Type B pancreatic cell (in vitro differentiated cells): ENCODE measurements around the gene KRT7. TPM values are rescaled to one million over a fixed set of nuclear protein-coding genes. Genes with fewer than 3 reads are reported as not detected.
A peak's percentile ranks its signal among the peaks of the same experiment; 100 is the strongest.
"Not testable (repeated sequence)": the region's sequence is repeated elsewhere in the genome, so short reads cannot be mapped to it uniquely, and the experiment has no call there.

ENCODE experiments used
- DNase-seq: peaks from one replicate; pipeline ENCODE4 v3.0.0; 2021; ENCODE audit warnings: mixed read lengths; ENCODE audit not compliant: unreplicated experiment; ENCODE audit errors: extremely low spot score
- H3K27ac Mint-ChIP-seq: 2 replicates; pipeline ENCODE4 v1.8.0; 2021; ENCODE audit warnings: mild to moderate bottlenecking, mixed read lengths
- H3K27me3 Mint-ChIP-seq: 2 replicates; pipeline ENCODE4 v1.8.0; 2021; ENCODE audit warnings: mixed read lengths
- H3K36me3 Mint-ChIP-seq: 2 replicates; pipeline ENCODE4 v1.8.0; 2021; ENCODE audit warnings: mixed read lengths
- H3K4me1 Mint-ChIP-seq: one replicate; pipeline ENCODE4 v1.8.0; 2021; ENCODE audit warnings: mixed read lengths; ENCODE audit not compliant: unreplicated experiment
- H3K4me3 Mint-ChIP-seq: 2 replicates; pipeline ENCODE4 v1.8.0; 2021; ENCODE audit warnings: mild to moderate bottlenecking, mixed read lengths
- H3K9me3 Mint-ChIP-seq: 2 replicates; pipeline ENCODE4 v1.8.0; 2021; ENCODE audit warnings: mixed read lengths
- total RNA-seq: library from RNA; stranded (reverse); gene quantifications from 2 replicates; pipeline ENCODE4 v1.2.1, GENCODE V29; 2021; ENCODE audit warnings: low replicate concordance
- TF ChIP-seq, protein P1 (sequence below): fragments of 200-600 bp; sonication (generic); conservative IDR thresholded peaks from 2 replicates; pipeline ENCODE4 v1.5.0; 2021; ENCODE audit warnings: antibody characterized with exemption, mild to moderate bottlenecking

The KRT7 gene
- total RNA-seq, 1 donor from 2014 or later, result 125 TPM

DNA sequence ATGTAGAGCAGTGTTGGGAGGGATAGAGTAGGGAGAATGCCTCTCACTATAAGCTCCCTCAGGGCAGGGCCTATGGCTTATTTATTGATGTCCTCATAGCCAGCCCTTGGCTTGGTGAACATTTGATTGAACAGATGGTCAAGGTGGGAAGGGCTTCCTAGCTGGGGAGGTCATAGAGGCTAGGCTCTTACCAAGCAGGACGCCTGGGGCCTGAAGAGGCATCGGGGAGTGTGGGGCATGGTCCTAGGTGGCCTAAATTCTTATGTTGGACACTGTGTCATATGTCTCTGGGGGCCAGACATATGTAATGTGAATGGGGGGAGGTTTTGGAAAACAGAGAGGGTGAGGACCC, 23.5 kb downstream of the KRT7 start:
- Mint-ChIP-seq H3K27ac (no peak overlapping the region), H3K9me3 (peaks cover 7% of the 10 kb centered on the region), H3K27me3 (peaks cover 84% of the 10 kb centered on the region), H3K4me3 (no peak overlapping the region), H3K36me3 (no peaks in the 10 kb centered on the region), H3K4me1 (peaks cover 20% of the 10 kb centered on the region)
- TF ChIP-seq, protein P1, sequence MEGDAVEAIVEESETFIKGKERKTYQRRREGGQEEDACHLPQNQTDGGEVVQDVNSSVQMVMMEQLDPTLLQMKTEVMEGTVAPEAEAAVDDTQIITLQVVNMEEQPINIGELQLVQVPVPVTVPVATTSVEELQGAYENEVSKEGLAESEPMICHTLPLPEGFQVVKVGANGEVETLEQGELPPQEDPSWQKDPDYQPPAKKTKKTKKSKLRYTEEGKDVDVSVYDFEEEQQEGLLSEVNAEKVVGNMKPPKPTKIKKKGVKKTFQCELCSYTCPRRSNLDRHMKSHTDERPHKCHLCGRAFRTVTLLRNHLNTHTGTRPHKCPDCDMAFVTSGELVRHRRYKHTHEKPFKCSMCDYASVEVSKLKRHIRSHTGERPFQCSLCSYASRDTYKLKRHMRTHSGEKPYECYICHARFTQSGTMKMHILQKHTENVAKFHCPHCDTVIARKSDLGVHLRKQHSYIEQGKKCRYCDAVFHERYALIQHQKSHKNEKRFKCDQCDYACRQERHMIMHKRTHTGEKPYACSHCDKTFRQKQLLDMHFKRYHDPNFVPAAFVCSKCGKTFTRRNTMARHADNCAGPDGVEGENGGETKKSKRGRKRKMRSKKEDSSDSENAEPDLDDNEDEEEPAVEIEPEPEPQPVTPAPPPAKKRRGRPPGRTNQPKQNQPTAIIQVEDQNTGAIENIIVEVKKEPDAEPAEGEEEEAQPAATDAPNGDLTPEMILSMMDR, result no peak
- no peak for DNase-seq

DNA sequence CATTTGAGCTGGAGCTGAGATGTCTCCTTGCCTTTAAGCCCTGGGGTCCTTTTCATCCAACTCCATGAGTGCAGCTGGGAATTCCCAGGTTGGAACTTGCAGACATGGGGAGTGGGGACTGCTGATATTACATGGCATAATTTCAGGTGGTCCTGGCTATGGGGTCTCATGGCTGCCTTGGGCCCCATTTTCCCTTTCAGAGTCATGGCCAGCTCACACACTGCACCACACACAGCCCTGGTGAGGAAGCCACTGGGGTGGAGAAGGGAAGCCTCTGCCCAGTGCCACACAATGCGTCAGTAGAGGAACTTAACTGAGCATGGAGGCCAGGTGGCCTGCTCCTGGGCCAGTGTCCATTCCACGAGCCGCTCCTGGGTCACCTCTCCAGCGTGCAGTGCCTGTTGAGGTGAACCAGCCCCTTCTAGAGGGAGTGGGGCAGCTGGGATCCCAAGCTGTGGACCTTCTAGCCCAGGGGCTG, 24.1 kb downstream of the KRT7 start:
- H3K36me3 Mint-ChIP-seq, result no peaks in the 10 kb centered on the region
- TF ChIP-seq, protein P1, result no peak
- no peak overlapping the region for H3K27ac Mint-ChIP-seq
- no peak for DNase-seq
- no peak overlapping the region for H3K4me3 Mint-ChIP-seq
- H3K27me3 Mint-ChIP-seq, result peaks cover 80% of the 10 kb centered on the region
- peaks cover 22% of the 10 kb centered on the region for H3K4me1 Mint-ChIP-seq
- peaks cover 9% of the 10 kb centered on the region for H3K9me3 Mint-ChIP-seq

DNA sequence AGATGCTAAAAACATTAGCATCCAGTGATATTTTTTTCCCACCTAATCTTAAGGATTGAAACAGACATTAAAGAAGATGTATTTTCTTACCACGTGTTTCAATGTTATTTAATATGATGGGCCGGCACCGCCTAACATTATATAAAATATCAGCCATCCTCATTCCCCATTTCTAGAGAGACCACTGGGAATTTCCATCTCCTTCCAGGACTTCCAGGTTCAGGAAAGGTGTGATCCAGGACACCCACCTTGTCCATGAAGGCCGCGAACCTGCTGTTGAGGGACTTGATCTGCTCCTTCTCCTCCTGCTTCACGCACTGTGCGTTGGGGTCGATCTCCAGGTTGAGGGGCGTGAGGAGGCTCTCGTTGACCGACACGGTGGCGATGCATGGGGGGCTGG, 24.9 kb downstream of the KRT7 start:
- not testable (repeated sequence) for H3K36me3 Mint-ChIP-seq, DNase-seq, H3K27ac Mint-ChIP-seq, H3K4me3 Mint-ChIP-seq, H3K9me3 Mint-ChIP-seq
- Mint-ChIP-seq H3K4me1 (peaks cover 22% of the 10 kb centered on the region), H3K27me3 (peaks cover 75% of the 10 kb centered on the region)

DNA sequence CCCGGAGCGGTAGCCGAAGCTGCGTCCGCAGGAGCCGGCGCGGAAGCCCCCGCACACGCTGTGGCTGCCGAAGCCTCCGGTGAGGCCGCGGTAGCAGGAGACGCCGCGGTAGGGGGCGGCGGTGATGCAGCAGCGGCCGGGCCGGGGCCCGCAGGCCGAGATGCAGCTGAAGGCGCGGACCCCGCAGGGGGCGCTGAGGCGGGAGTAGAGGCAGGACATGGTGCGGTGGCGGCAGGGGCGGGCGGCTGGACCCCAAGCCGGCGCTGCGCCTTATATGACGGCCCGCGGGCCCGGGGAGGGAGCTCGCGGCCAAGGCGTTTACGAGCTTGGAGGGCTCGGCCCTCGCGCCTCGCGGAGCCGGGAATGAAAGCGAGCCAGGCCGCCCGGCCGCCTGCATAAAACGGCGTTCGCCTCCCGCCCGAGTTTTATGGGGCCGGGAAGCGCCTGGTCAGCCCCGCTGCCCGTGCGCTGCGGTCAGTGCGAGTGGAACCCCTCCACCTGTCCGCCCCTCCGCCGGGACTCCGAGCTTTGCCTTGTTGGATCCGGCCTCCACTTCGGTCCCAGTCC, 25.4 kb downstream of the KRT7 start:
- no peak for DNase-seq

DNA sequence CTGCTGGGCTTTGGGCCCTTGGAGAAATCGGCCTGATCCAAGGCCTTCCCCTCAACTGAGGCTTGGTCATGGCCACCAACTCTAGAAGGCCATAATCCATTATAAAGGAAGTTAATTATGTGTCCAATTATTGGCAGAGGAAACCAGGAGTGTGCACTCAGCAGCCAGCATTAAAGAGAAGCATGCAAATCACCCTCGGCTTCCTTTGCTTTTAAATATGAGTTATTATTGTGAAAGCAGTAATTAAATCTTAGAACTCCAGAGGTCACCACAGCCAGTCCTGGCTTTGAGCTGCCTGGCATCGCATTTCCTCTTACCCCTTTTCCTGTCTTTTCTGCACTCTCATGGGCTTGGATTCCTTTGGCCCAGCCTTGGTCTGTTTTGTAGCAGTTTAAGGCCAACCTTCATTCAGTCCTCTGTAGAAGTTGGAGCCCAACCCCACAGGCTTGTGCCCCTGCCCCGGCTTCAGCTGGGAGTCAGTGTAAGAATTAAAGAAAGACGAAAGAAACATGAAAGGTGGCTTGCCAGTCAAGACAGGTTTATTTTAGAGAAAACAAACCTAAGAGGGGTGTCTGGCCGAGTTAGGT, 26.7 kb downstream of the KRT7 start:
- no peak for DNase-seq
- Mint-ChIP-seq H3K36me3 (no peaks in the 10 kb centered on the region), H3K27ac (peak overlapping the region; percentile 19), H3K4me1 (peaks cover 22% of the 10 kb centered on the region), H3K4me3 (peak overlapping the region; percentile 36), H3K27me3 (peaks cover 64% of the 10 kb centered on the region), H3K9me3 (peaks cover 9% of the 10 kb centered on the region)
- TF ChIP-seq, protein P1, result no peak

More for the DNA sequence above, 25.4 kb downstream of the KRT7 start:
- peaks cover 71% of the 10 kb centered on the region for H3K27me3 Mint-ChIP-seq
- TF ChIP-seq, protein P1, result peak; percentile 31
- peaks cover 22% of the 10 kb centered on the region for H3K4me1 Mint-ChIP-seq
- H3K36me3 Mint-ChIP-seq, result no peaks in the 10 kb centered on the region
- no peak overlapping the region for H3K4me3 Mint-ChIP-seq
- H3K27ac Mint-ChIP-seq, result no peak overlapping the region
- H3K9me3 Mint-ChIP-seq, result peaks cover 9% of the 10 kb centered on the region

DNA sequence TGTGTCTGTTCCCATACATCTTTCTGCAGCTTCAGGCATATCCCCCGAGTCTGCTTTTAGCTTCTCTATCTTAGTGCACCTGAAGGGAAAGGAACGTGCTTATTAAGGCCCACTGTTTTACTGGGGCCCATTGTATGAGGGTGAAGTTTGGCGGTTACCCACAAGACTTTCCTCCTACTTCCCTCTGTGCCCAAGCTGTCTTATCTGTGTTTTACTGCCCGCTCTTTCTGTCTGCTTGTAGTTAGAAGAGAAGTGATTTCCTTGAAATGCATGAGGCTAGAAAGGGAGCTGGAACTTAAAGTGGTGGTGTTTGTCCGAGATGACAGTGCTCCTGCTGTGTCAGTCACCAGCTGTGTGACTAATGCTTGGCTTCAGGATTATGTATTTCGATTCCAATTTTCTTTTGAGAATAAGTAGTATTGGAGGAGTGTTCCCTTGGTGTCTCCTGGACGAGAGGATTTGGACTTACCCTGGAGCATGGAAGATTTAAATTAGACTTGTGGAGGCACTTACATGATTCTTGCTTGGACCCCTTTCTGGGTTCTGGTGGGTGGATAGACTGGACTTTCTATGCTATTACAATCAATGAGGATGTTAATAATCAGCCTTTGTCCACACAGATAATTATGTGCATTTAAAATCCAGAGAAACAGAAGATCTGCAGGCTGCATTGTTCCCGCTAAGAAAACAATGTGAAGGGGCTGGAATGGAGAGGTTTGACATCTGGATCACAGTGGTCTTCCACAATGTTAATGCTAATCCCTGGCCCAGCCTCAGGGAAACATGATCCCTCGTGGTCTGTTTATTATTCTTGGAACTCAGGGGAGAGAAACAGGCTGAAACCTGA, 27.5 kb downstream of the KRT7 start:
- no peak for DNase-seq
- H3K4me1 Mint-ChIP-seq, result peaks cover 22% of the 10 kb centered on the region
- H3K36me3 Mint-ChIP-seq, result peaks cover 4% of the 10 kb centered on the region
- TF ChIP-seq, protein P1, result no peak
- peak overlapping the region; percentile 19 for H3K27ac Mint-ChIP-seq
- H3K4me3 Mint-ChIP-seq, result peak overlapping the region; percentile 36
- peaks cover 59% of the 10 kb centered on the region for H3K27me3 Mint-ChIP-seq
- H3K9me3 Mint-ChIP-seq, result peaks cover 13% of the 10 kb centered on the region
